Epithelial cell of esophagus (primary cell): ENCODE measurements around the gene POMT2.

Experiments
- DNase-seq: peaks from one replicate; pipeline ENCODE4 v3.0.0; 2010; ENCODE audit warnings: low read depth
- H3K4me3 ChIP-seq: 2 replicates; pipeline ENCODE4 v1.5.1; 2011; ENCODE audit warnings: mild to moderate bottlenecking, low read length, control low read depth
- TF ChIP-seq, protein P1 (sequence below): IDR thresholded peaks from 2 replicates; pipeline ENCODE4 v1.5.1; 2011; ENCODE audit warnings: low read depth, mild to moderate bottlenecking, low read length, control low read depth, inconsistent platforms; ENCODE audit not compliant: insufficient read depth; ENCODE audit errors: missing control alignments

The POMT2 gene

GRCh38 chr14:77270361-77271112 is 50.1 kb downstream of the POMT2 start:
- DNase-seq = no peak
- no peak overlapping the region for H3K4me3 ChIP-seq
- TF ChIP-seq, protein P1, sequence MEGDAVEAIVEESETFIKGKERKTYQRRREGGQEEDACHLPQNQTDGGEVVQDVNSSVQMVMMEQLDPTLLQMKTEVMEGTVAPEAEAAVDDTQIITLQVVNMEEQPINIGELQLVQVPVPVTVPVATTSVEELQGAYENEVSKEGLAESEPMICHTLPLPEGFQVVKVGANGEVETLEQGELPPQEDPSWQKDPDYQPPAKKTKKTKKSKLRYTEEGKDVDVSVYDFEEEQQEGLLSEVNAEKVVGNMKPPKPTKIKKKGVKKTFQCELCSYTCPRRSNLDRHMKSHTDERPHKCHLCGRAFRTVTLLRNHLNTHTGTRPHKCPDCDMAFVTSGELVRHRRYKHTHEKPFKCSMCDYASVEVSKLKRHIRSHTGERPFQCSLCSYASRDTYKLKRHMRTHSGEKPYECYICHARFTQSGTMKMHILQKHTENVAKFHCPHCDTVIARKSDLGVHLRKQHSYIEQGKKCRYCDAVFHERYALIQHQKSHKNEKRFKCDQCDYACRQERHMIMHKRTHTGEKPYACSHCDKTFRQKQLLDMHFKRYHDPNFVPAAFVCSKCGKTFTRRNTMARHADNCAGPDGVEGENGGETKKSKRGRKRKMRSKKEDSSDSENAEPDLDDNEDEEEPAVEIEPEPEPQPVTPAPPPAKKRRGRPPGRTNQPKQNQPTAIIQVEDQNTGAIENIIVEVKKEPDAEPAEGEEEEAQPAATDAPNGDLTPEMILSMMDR = no peak

DNA sequence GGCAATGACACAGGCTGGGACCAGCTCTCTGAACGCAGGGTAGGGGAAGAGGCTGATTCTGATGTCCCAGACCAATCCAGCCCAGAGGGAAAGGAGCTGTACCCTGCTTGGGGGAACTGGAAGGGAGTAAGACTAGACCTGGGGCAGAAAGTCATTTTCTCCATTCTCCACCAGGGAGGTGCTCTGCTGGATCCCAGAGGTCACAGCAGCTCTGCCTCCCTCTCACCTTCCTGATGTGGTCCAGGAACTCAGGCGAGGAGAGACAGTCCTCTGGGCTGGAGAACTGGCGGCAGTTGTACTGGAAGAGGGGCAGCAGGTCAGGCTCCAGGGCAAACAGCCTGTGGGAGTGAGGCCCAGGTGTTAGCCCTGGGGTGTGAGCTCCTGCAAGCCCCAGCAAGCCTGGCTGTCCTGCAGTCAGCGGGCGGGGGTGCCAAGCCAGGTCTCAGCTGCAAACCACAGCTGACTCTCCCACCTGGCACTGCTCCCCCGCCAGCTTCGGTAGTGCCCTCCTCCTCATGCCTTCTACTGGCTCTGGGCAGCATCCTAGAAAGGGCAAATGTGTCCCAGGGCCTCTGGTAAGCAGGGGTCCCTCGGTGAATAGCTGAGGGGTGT is 51.6 kb downstream of the POMT2 start:
- no peak overlapping the region for H3K4me3 ChIP-seq
- TF ChIP-seq, protein P1 = no peak
- peak; percentile 41 for DNase-seq

DNA sequence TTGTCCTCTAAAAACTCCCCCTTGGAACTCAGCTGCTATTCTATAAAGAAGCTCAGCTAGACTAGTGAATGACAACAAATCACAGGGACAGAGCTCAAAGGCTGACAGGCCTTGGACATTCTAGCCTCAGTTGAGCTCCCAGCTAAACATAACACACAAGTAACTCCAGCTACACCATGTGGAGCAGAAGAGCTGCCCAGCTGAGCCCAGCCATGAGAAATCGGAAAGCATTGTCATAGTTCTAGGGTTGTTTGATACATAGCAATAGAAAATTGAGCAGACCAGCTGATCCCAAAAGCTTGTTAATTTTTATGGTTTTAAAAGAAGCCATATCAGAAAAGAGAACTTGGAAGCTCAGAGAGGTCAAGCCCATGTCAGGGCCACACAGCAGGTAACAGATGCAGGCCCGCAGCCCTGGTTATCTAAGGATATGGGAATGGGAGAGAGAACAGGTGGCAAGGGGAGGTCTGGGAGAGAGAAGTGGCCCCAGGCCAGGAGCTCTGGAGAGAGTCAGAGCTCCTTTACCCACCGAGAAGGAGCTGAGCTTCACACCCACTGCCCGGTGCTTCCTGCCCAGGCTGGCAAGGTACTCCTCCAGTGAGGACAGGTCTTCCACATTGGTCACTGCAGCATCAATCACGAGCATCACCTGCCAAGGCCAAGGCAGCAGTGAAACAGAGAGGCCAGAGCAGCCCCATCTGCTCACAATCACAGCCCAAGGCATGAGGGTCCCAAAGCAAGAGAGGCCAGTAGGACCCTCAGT is 52.6 kb downstream of the POMT2 start:
- DNase-seq = no peak
- TF ChIP-seq, protein P1 = no peak
- no peak overlapping the region for H3K4me3 ChIP-seq

GRCh38 chr14:77266336-77266735 is 54.3 kb downstream of the POMT2 start:
- no peak overlapping the region for H3K4me3 ChIP-seq
- DNase-seq = no peak

GRCh38 chr14:77265561-77266335 is 54.9 kb downstream of the POMT2 start:
- DNase-seq = no peak
- TF ChIP-seq, protein P1 = no peak

More at GRCh38 chr14:77266336-77266735, 54.3 kb downstream of the POMT2 start:
- TF ChIP-seq, protein P1 = no peak

DNA sequence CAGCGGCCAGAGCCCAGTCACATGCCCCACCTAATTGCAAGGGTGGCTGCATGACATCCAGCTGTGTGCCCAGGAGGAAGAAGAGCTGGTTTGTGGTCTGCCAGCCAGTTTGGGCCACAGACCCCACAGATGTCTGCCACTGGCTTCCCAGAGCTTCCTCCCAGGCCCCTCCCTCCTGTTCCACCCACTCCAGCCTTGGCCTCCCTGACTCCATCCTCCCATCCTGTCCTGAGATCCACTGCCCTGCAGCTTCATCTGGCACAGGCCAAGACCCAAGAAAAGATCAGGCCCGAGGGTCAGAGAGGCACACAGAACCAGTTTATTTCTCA is 55.5 kb downstream of the POMT2 start:
- TF ChIP-seq, protein P1 = no peak
- DNase-seq = no peak

More at GRCh38 chr14:77265561-77266335, 54.9 kb downstream of the POMT2 start:
- H3K4me3 ChIP-seq = no peak overlapping the region

More for the DNA sequence above, 55.5 kb downstream of the POMT2 start:
- H3K4me3 ChIP-seq = no peak overlapping the region
